ENCODE data around the gene C6orf136. TPM values are rescaled to one million over a fixed set of nuclear protein-coding genes. Genes with fewer than 3 reads are reported as not detected.
A peak's percentile ranks its signal among the peaks of the same experiment; 100 is the strongest.

The C6orf136 gene
- total and polyA plus RNA-seq, 9 of the 15 experiments (the other 6 are each of a cell fraction or from before 2014, with no cell fraction given) = 14.1 to 63.1 (median 18.4) TPM

- TF ChIP-seq SRF (CRISPR knock-in tag; IDR thresholded peaks at IDR 0.05) (peak in 1 of 2 experiments; percentile 31; a peak in 1 of 4 replicates), ZBTB49 (CRISPR knock-in tag; IDR thresholded peaks at IDR 0.05; ENCODE audit: borderline replicate concordance) (peak; percentile 66; the same call in 1 of the 2 replicates), HMG20B (CRISPR knock-in tag; IDR thresholded peaks at IDR 0.05) (peak; percentile 78; the same call in 1 of the 2 replicates), HEY1 (CRISPR knock-in tag; IDR thresholded peaks at IDR 0.05; ENCODE audit: borderline replicate concordance) (no peak), CREM (IDR thresholded peaks at IDR 0.05; ENCODE audit: low read depth) (no peak), PRDM10 (IDR thresholded peaks at IDR 0.05; ENCODE audit: partially characterized antibody) (no peak), ZNF280B (CRISPR knock-in tag; IDR thresholded peaks at IDR 0.05) (no peak), JUND (IDR thresholded peaks at IDR 0.05; ENCODE audit: borderline replicate concordance, low read depth, low read length) (no peak), JUND (tag; IDR thresholded peaks at IDR 0.05; ENCODE audit: borderline replicate concordance, low read depth, low read length) (no peak)
- TF ChIP-seq, protein P1, sequence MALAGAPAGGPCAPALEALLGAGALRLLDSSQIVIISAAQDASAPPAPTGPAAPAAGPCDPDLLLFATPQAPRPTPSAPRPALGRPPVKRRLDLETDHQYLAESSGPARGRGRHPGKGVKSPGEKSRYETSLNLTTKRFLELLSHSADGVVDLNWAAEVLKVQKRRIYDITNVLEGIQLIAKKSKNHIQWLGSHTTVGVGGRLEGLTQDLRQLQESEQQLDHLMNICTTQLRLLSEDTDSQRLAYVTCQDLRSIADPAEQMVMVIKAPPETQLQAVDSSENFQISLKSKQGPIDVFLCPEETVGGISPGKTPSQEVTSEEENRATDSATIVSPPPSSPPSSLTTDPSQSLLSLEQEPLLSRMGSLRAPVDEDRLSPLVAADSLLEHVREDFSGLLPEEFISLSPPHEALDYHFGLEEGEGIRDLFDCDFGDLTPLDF (CRISPR knock-in tag; IDR thresholded peaks at IDR 0.05) = no peak
- TF ChIP-seq, protein P2, sequence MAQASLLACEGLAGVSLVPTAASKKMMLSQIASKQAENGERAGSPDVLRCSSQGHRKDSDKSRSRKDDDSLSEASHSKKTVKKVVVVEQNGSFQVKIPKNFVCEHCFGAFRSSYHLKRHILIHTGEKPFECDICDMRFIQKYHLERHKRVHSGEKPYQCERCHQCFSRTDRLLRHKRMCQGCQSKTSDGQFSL (CRISPR knock-in tag; IDR thresholded peaks at IDR 0.05) = no peak
- TF ChIP-seq, protein P2 (tag; IDR thresholded peaks at IDR 0.05) = no peak; a peak in 1 of 4 replicates
- TF ChIP-seq, protein P3, sequence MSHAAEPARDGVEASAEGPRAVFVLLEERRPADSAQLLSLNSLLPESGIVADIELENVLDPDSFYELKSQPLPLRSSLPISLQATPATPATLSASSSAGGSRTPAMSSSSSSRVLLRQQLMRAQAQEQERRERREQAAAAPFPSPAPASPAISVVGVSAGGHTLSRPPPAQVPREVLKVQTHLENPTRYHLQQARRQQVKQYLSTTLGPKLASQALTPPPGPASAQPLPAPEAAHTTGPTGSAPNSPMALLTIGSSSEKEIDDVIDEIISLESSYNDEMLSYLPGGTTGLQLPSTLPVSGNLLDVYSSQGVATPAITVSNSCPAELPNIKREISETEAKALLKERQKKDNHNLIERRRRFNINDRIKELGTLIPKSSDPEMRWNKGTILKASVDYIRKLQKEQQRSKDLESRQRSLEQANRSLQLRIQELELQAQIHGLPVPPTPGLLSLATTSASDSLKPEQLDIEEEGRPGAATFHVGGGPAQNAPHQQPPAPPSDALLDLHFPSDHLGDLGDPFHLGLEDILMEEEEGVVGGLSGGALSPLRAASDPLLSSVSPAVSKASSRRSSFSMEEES (CRISPR knock-in tag; IDR thresholded peaks at IDR 0.05) = no peak; the same call in 1 of the 2 replicates
These were observed 32.7 kb upstream of the C6orf136 start (continued) for GRCh38 chr6:30614044-30614842.

All from K562 (cell line).